ENCODE data around the gene TSPO2. TPM values are rescaled to one million over a fixed set of nuclear protein-coding genes. Genes with fewer than 3 reads are reported as not detected.

The TSPO2 gene
- polyA plus RNA-seq, 1 experiment = not detected

- Histone ChIP-seq H3K4me3 (ENCODE audit: low read depth, low read length) (no peak overlapping the region), H3K27me3 (ENCODE audit: control insufficient read depth, insufficient read depth, low read length) (no peaks in the 10 kb centered on the region; the same call in 1 of the 2 replicates), H3K36me3 (ENCODE audit: control insufficient read depth, insufficient read depth, low read length) (no peaks in the 10 kb centered on the region)
- DNase-seq (ENCODE audit: low read depth) = no peak
- CTCF ChIA-PET = interaction anchor here (1.1 to 1.4 kb wide), 4 partner anchors 10 to 123 kb away, joined by 3 to 6 read pairs (median 4); no protein-coding TSS in a partner anchor
- POLR2A ChIA-PET = no interaction called here
- no peak for TF ChIP-seq CTCF (IDR thresholded peaks at IDR 0.05; ENCODE audit: insufficient read depth, low read depth, low read length)
Measured at GRCh38 chr6:41017663-41018062, 24.6 kb upstream of the TSPO2 start.

- peak; percentile 25 for DNase-seq (ENCODE audit: low read depth)
- ChIA-PET CTCF (interaction anchor here (0.8 to 11.0 kb wide), 11 partner anchors 16 to 472 kb away, joined by 3 to 184 read pairs (median 3); partner anchors contain the start of gene UNC5CL), POLR2A (no interaction called here)
- TF ChIP-seq CTCF (IDR thresholded peaks at IDR 0.05; ENCODE audit: insufficient read depth, low read depth, low read length) = peak; percentile 54
- no peak overlapping the region for H3K4me3 ChIP-seq (ENCODE audit: low read depth, low read length)
- no peaks in the 10 kb centered on the region; the same call in 1 of the 2 replicates for H3K27me3 ChIP-seq (ENCODE audit: control insufficient read depth, insufficient read depth, low read length)
- H3K36me3 ChIP-seq (ENCODE audit: control insufficient read depth, insufficient read depth, low read length) = no peaks in the 10 kb centered on the region
Measured at GRCh38 chr6:41021832-41022231, 20.4 kb upstream of the TSPO2 start.

GRCh38 chr6:41022294-41022693 is 20.0 kb upstream of the TSPO2 start:
- no peak for TF ChIP-seq CTCF (IDR thresholded peaks at IDR 0.05; ENCODE audit: insufficient read depth, low read depth, low read length)
- POLR2A ChIA-PET = no interaction called here
- Histone ChIP-seq H3K27me3 (ENCODE audit: control insufficient read depth, insufficient read depth, low read length) (no peaks in the 10 kb centered on the region), H3K4me3 (ENCODE audit: low read depth, low read length) (no peak overlapping the region), H3K36me3 (ENCODE audit: control insufficient read depth, insufficient read depth, low read length) (no peaks in the 10 kb centered on the region)
- DNase-seq (ENCODE audit: low read depth) = no peak
- CTCF ChIA-PET = interaction anchor here (0.8 to 11.0 kb wide), 11 partner anchors 17 to 472 kb away, joined by 3 to 184 read pairs (median 3); partner anchors contain the start of gene UNC5CL

GRCh38 chr6:41023114-41023513 is 19.2 kb upstream of the TSPO2 start:
- no peak for TF ChIP-seq CTCF (IDR thresholded peaks at IDR 0.05; ENCODE audit: insufficient read depth, low read depth, low read length)
- DNase-seq (ENCODE audit: low read depth) = no peak
- Histone ChIP-seq H3K27me3 (ENCODE audit: control insufficient read depth, insufficient read depth, low read length) (no peaks in the 10 kb centered on the region), H3K4me3 (ENCODE audit: low read depth, low read length) (no peak overlapping the region), H3K36me3 (ENCODE audit: control insufficient read depth, insufficient read depth, low read length) (no peaks in the 10 kb centered on the region)
- ChIA-PET POLR2A (no interaction called here), CTCF (interaction anchor here (0.9 to 11.0 kb wide), 7 partner anchors 10 to 175 kb away, joined by 3 to 184 read pairs (median 3); no protein-coding TSS in a partner anchor)

- POLR2A ChIA-PET = no interaction called here
Measured at GRCh38 chr6:41025966-41026530, 16.2 kb upstream of the TSPO2 start.

More at GRCh38 chr6:41025966-41026530, 16.2 kb upstream of the TSPO2 start:
- H3K27me3 ChIP-seq (ENCODE audit: control insufficient read depth, insufficient read depth, low read length) = no peaks in the 10 kb centered on the region; the same call in 1 of the 2 replicates
- TF ChIP-seq CTCF (IDR thresholded peaks at IDR 0.05; ENCODE audit: insufficient read depth, low read depth, low read length) = no peak
- H3K4me3 ChIP-seq (ENCODE audit: low read depth, low read length) = no peak overlapping the region
- CTCF ChIA-PET = interaction anchor here (0.6 to 11.0 kb wide), 6 partner anchors 12 to 478 kb away, joined by 3 to 184 read pairs (median 10); partner anchors contain the start of genes TSPO2 and UNC5CL
- no peaks in the 10 kb centered on the region for H3K36me3 ChIP-seq (ENCODE audit: control insufficient read depth, insufficient read depth, low read length)
- no peak for DNase-seq (ENCODE audit: low read depth)
